ENCODE results near the gene ZNF786. TPM values are rescaled to one million over a fixed set of nuclear protein-coding genes. Genes with fewer than 3 reads are reported as not detected.

The ZNF786 gene
- total RNA-seq, 1 experiment from 2014 or later: 4.2 TPM

DNA sequence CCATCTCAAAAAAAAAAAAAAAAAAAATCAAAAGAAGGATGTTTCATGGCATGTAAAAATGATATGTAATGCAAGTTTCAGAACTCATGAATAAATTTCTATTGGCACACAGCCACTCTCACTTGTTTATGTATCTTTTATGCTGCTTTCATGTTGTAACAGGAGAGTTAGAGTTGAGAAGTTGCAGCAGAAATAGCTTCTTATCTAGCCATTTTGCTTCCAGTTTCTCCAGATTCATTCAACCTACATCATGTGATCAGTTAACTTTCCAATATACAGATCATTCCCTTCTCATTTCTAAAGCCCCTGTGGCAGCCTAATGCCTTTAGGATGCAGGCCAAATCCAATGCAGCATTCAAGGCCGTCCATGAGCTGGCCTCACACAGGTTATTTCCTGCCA lies 30.4 kb downstream of the ZNF786 start:
- Histone ChIP-seq H3K9ac (ENCODE audit: low read length) (no peak overlapping the region), H3K9me3 (ENCODE audit: low read length) (no peaks in the 10 kb centered on the region), H3K9me2 (replicated peaks; ENCODE audit: low read length) (no peaks in the 10 kb centered on the region), H3K4me1 (ENCODE audit: insufficient read depth, low read length) (no peaks in the 10 kb centered on the region), H3K4me2 (ENCODE audit: low read length) (no peak overlapping the region), H2AFZ (ENCODE audit: low read length) (no peak overlapping the region), H4K20me1 (ENCODE audit: low read length) (no peaks in the 10 kb centered on the region), H3K36me3 (ENCODE audit: low read depth, low read length) (no peaks in the 10 kb centered on the region), H3K27me3 (ENCODE audit: low read length) (no peaks in the 10 kb centered on the region), H3K27ac (ENCODE audit: low read length) (no peak overlapping the region), H3F3A (ENCODE audit: low read length, unreplicated experiment) (no peaks in the 10 kb centered on the region), H3K4me3 (ENCODE audit: low read length) (no peak overlapping the region), H3K79me2 (ENCODE audit: low read length) (no peaks in the 10 kb centered on the region)
- CTCF ChIA-PET: interaction anchor here (0.7 kb wide), 1 partner anchor 35 kb away, joined by 3 read pairs; no protein-coding TSS in a partner anchor
- POLR2A ChIA-PET (ENCODE audit: unreplicated experiment): no interaction called here
- ATAC-seq (no peak), DNase-seq (no peak)
- intact Hi-C loops (cut with micrococcal nuclease): no loop called here
- no TSS peak for BruUV-seq (replicated peaks)
- TF ChIP-seq, protein P1, sequence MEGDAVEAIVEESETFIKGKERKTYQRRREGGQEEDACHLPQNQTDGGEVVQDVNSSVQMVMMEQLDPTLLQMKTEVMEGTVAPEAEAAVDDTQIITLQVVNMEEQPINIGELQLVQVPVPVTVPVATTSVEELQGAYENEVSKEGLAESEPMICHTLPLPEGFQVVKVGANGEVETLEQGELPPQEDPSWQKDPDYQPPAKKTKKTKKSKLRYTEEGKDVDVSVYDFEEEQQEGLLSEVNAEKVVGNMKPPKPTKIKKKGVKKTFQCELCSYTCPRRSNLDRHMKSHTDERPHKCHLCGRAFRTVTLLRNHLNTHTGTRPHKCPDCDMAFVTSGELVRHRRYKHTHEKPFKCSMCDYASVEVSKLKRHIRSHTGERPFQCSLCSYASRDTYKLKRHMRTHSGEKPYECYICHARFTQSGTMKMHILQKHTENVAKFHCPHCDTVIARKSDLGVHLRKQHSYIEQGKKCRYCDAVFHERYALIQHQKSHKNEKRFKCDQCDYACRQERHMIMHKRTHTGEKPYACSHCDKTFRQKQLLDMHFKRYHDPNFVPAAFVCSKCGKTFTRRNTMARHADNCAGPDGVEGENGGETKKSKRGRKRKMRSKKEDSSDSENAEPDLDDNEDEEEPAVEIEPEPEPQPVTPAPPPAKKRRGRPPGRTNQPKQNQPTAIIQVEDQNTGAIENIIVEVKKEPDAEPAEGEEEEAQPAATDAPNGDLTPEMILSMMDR (conservative IDR thresholded peaks at IDR 0.05; ENCODE audit: low read depth, low read length): no peak
- TF ChIP-seq EZH2 (IDR thresholded peaks at IDR 0.05; ENCODE audit: low read length, unreplicated experiment) (no peak), EZH2phosphoT487 (IDR thresholded peaks at IDR 0.05; ENCODE audit: borderline replicate concordance, low read length) (no peak)

DNA sequence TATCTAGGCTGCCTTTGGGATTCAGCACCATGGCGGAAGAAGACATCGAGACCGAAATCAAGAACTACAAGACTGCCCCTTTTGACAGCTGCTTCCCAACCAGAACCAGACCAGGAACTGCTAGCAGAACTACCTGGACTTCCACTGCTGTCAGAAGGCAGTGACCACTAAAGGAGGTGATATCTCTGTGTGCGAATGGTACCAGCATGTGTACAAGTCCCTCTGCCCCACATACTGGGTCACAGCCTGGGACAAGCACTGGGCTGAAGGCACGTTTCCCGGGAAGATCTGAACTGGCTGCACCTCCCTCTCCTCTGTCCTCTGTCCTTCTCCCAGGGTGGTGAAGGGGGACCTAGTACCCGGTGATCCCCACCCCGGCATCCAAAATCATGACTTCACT lies 36.6 kb downstream of the ZNF786 start:
- no peaks in the 10 kb centered on the region for H3K79me2 ChIP-seq (ENCODE audit: low read length)
- H3K4me3 ChIP-seq (ENCODE audit: low read length): no peak overlapping the region
- intact Hi-C loops (cut with micrococcal nuclease): no loop called here
- H3K27ac ChIP-seq (ENCODE audit: low read length): no peak overlapping the region
- H3K9me3 ChIP-seq (ENCODE audit: low read length): no peaks in the 10 kb centered on the region
- H3K9ac ChIP-seq (ENCODE audit: low read length): no peak overlapping the region
- no peaks in the 10 kb centered on the region for H3K4me1 ChIP-seq (ENCODE audit: insufficient read depth, low read length)
- H3K27me3 ChIP-seq (ENCODE audit: low read length): no peaks in the 10 kb centered on the region
- CTCF ChIA-PET: no interaction called here
- H3K9me2 ChIP-seq (replicated peaks; ENCODE audit: low read length): no peaks in the 10 kb centered on the region
- H3K4me2 ChIP-seq (ENCODE audit: low read length): no peak overlapping the region
- ATAC-seq (no peak), DNase-seq (no peak)
- no peaks in the 10 kb centered on the region for H4K20me1 ChIP-seq (ENCODE audit: low read length)
- BruUV-seq (replicated peaks): no TSS peak
- TF ChIP-seq, protein P1 (conservative IDR thresholded peaks at IDR 0.05; ENCODE audit: low read depth, low read length): no peak
- TF ChIP-seq EZH2phosphoT487 (IDR thresholded peaks at IDR 0.05; ENCODE audit: borderline replicate concordance, low read length) (no peak), EZH2 (IDR thresholded peaks at IDR 0.05; ENCODE audit: low read length, unreplicated experiment) (no peak)
- POLR2A ChIA-PET (ENCODE audit: unreplicated experiment): no interaction called here
- no peaks in the 10 kb centered on the region for H3K36me3 ChIP-seq (ENCODE audit: low read depth, low read length)
- no peak overlapping the region for H2AFZ ChIP-seq (ENCODE audit: low read length)
- no peaks in the 10 kb centered on the region for H3F3A ChIP-seq (ENCODE audit: low read length, unreplicated experiment)

DNA sequence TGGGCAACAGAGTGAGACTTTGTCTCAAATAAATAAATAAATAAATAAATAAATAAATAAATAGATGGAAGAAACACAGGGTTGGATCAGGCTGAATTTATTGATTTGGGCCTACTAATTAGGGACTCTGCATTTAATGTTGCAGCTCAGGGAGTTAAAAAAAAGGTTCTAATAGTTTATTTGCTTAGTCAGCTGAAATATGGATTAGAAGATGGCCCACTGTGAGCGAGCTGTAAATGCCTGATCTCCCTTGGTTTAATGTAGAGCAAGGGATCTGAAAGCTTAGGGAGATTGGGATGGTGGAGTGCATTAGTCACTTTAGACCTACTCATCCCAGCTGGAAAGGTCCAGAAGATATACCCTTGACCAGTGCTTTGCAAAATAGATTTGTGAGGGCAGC lies 37.1 kb downstream of the ZNF786 start:
- CTCF ChIA-PET: no interaction called here
- no peaks in the 10 kb centered on the region for H3F3A ChIP-seq (ENCODE audit: low read length, unreplicated experiment)
- no peaks in the 10 kb centered on the region for H3K4me1 ChIP-seq (ENCODE audit: insufficient read depth, low read length)
- no peak overlapping the region for H3K4me2 ChIP-seq (ENCODE audit: low read length)
- no peaks in the 10 kb centered on the region for H3K27me3 ChIP-seq (ENCODE audit: low read length)
- H3K36me3 ChIP-seq (ENCODE audit: low read depth, low read length): no peaks in the 10 kb centered on the region
- DNase-seq: no peak
- H3K4me3 ChIP-seq (ENCODE audit: low read length): no peak overlapping the region
- H3K9ac ChIP-seq (ENCODE audit: low read length): no peak overlapping the region
- H4K20me1 ChIP-seq (ENCODE audit: low read length): no peaks in the 10 kb centered on the region
- no TSS peak for BruUV-seq (replicated peaks)
- H3K9me3 ChIP-seq (ENCODE audit: low read length): no peaks in the 10 kb centered on the region
- H3K27ac ChIP-seq (ENCODE audit: low read length): no peak overlapping the region
- POLR2A ChIA-PET (ENCODE audit: unreplicated experiment): no interaction called here
- no peaks in the 10 kb centered on the region for H3K79me2 ChIP-seq (ENCODE audit: low read length)
- intact Hi-C loops (cut with micrococcal nuclease): no loop called here
- H2AFZ ChIP-seq (ENCODE audit: low read length): no peak overlapping the region
- no peaks in the 10 kb centered on the region for H3K9me2 ChIP-seq (replicated peaks; ENCODE audit: low read length)
- no peak for ATAC-seq
- TF ChIP-seq, protein P1 (conservative IDR thresholded peaks at IDR 0.05; ENCODE audit: low read depth, low read length): no peak
- no peak for TF ChIP-seq EZH2phosphoT487 (IDR thresholded peaks at IDR 0.05; ENCODE audit: borderline replicate concordance, low read length)
- TF ChIP-seq EZH2 (IDR thresholded peaks at IDR 0.05; ENCODE audit: low read length, unreplicated experiment): no peak
